ENCODE results near the gene GNL1. TPM values are rescaled to one million over a fixed set of nuclear protein-coding genes. Genes with fewer than 3 reads are reported as not detected.
A peak's percentile ranks its signal among the peaks of the same experiment; 100 is the strongest.

Gene GNL1
- total and polyA plus RNA-seq, 9 of the 15 experiments (the other 6 are each of a cell fraction or from before 2014, with no cell fraction given) = 0.73 to 112 (median 58.0) TPM

GRCh38 chr6:30591008-30591407 is 34.7 kb upstream of the GNL1 start (continued):
- TF ChIP-seq TAF7 (tag; IDR thresholded peaks at IDR 0.05) (no peak), HDAC6 (IDR thresholded peaks at IDR 0.05; ENCODE audit: low read depth, low read length) (no peak), ZNF584 (CRISPR knock-in tag; IDR thresholded peaks at IDR 0.05; ENCODE audit: low read depth) (no peak), SMAD3 (CRISPR knock-in tag; conservative IDR thresholded peaks at IDR 0.05) (no peak), ZNF551 (CRISPR knock-in tag; IDR thresholded peaks at IDR 0.05) (no peak), REST (IDR thresholded peaks at IDR 0.05; ENCODE audit: borderline replicate concordance) (no peak), REST (CRISPR knock-in tag; IDR thresholded peaks at IDR 0.05; ENCODE audit: low read depth) (no peak), ZNF311 (CRISPR knock-in tag; IDR thresholded peaks at IDR 0.05) (no peak), MLLT1 (IDR thresholded peaks at IDR 0.05) (no peak), GMEB1 (CRISPR knock-in tag; IDR thresholded peaks at IDR 0.05) (no peak), GTF2F1 (IDR thresholded peaks at IDR 0.05; ENCODE audit: low read depth, low read length) (no peak), NFE2 (IDR thresholded peaks at IDR 0.05; ENCODE audit: low read depth) (peak; percentile 87), NELFE (IDR thresholded peaks at IDR 0.05; ENCODE audit: insufficient read depth, insufficient read length) (no peak), RAD21 (CRISPR knock-in tag; conservative IDR thresholded peaks at IDR 0.05 in 1 of 2, IDR thresholded peaks at IDR 0.05 in 1 of 2) (no peak), SIN3A (IDR thresholded peaks at IDR 0.05; ENCODE audit: borderline replicate concordance in 2 of 2, control insufficient read depth in 1 of 2, low read depth in 2 of 2, low read length in 2 of 2) (no peak), KAT8 (IDR thresholded peaks at IDR 0.05; ENCODE audit: low read depth) (no peak), MEF2D (tag; conservative IDR thresholded peaks at IDR 0.05; ENCODE audit: low read depth) (no peak), MAFG (tag; conservative IDR thresholded peaks at IDR 0.05) (peak; percentile 92)

All from K562 (cell line).